Measurements from ENCODE around the gene CPA1. TPM values are rescaled to one million over a fixed set of nuclear protein-coding genes. Genes with fewer than 3 reads are reported as not detected.

The CPA1 gene
- total and polyA plus RNA-seq, 4 donors, result 0.27 to 0.77 (median 0.39) TPM

DNA sequence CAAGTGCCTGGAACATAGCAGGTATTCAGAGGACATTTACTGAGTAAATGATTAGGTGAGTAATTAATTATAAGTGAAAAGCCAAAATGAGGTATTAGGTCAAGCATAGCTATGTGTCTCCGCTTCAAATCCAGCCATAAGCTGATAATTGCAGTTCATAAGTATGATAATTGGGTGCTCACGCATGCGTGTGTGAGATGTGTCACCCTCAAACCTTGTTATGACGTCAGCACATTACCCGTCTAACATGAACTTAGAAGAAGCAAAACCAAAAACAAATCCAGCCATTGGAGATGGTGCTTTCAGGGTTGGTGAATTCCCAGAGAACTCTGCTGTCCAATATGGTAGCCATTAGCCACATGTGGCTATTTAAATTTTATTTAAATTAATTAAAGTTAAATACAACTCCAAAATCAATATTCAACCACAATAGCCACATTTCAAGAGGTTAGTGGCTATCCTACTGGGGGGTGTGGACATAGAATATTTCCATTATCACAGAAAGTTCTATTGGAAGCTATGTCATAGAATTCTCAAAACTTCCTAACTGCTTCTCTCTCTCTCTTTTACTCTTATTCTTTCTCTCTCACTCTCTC, 35.9 kb upstream of the CPA1 start, which contains the start of gene CPA5:
TSS of gene CPA5 (plus strand) at position 546 of the 596 bp plus-strand sequence. CDS start 1,670 bp downstream, outside the sequence.
- Histone ChIP-seq H3K9me3 (ENCODE audit: control insufficient read depth, insufficient read depth, low read length) (no peaks in the 10 kb centered on the region), H3K36me3 (ENCODE audit: control insufficient read depth, insufficient read depth, low read length) (no peaks in the 10 kb centered on the region), H3K4me1 (ENCODE audit: control insufficient read depth, insufficient read depth, low read length) (no peaks in the 10 kb centered on the region), H3K27me3 (ENCODE audit: control insufficient read depth, insufficient read depth, low read length) (no peaks in the 10 kb centered on the region), H3K4me3 (ENCODE audit: low read depth, low read length) (no peak within 1 kb of the TSS), H3K27ac (ENCODE audit: low read depth, low read length) (no peak within 1 kb of the TSS)
- WGBS (ENCODE audit: insufficient coverage), result no CpG with 5 or more reads among the region's 5 CpGs
- DNase-seq (ENCODE audit: low read depth in 4 of 6, low spot score in 6 of 6), result no peak

DNA sequence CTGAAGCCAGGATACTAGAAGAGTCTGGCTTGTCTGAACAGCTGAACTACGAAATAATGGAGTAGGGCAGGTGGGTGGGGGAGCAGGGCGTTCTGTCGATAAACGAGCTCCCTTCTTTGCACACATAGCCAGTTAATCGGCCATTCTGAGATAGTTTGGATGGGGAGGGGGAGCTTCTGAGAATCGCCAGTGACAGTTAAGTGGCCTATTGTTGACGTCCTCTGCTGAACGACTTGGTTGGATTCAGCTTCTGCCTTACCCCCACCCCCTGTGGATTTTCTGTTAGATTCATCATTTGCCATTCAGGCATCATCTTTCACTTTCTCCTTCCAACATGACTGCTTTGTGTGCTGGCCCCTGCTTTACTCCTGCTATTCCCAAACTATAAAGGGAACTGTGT, 35.2 kb upstream of the CPA1 start:
- no peak overlapping the region for H3K4me3 ChIP-seq (ENCODE audit: low read depth, low read length)

DNA sequence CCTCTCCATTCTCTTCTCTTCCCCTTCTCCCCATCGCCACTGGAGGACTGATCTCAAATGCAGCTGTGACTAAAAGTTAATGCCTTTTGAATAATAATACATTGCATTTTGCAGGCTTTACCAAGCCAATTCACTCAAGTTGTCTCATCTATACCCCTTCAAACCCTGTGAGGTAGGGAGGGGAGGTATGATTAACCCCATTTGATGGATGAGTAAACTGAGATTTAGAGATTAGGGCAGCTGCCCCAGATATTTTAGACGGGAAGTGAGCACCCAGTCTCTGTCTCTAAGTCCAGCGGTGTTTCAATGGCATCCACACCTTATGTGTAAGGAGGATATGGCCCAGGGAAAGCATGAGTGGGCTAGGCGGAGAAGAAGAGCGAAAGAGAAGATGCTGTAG, 34.6 kb upstream of the CPA1 start:
- WGBS (ENCODE audit: insufficient coverage), result 92% methylated on average over 4 of the region's 5 CpGs
- Histone ChIP-seq H3K27me3 (ENCODE audit: control insufficient read depth, insufficient read depth, low read length) (no peaks in the 10 kb centered on the region), H3K9me3 (ENCODE audit: control insufficient read depth, insufficient read depth, low read length) (no peaks in the 10 kb centered on the region), H3K4me3 (ENCODE audit: low read depth, low read length) (no peak overlapping the region), H3K36me3 (ENCODE audit: control insufficient read depth, insufficient read depth, low read length) (no peaks in the 10 kb centered on the region), H3K4me1 (ENCODE audit: control insufficient read depth, insufficient read depth, low read length) (peaks cover 10% of the 10 kb centered on the region), H3K27ac (ENCODE audit: low read depth, low read length) (no peak overlapping the region)
- no peak for DNase-seq (ENCODE audit: low read depth in 4 of 6, low spot score in 6 of 6)

More for the DNA sequence above, 35.2 kb upstream of the CPA1 start:
- H3K27me3 ChIP-seq (ENCODE audit: control insufficient read depth, insufficient read depth, low read length), result no peaks in the 10 kb centered on the region
- H3K4me1 ChIP-seq (ENCODE audit: control insufficient read depth, insufficient read depth, low read length), result peaks cover 5% of the 10 kb centered on the region
- DNase-seq (ENCODE audit: low read depth in 4 of 6, low spot score in 6 of 6), result peak in 2 of 6 donors; percentile 49 to 65
- no peak overlapping the region for H3K27ac ChIP-seq (ENCODE audit: low read depth, low read length)
- H3K9me3 ChIP-seq (ENCODE audit: control insufficient read depth, insufficient read depth, low read length), result no peaks in the 10 kb centered on the region
- H3K36me3 ChIP-seq (ENCODE audit: control insufficient read depth, insufficient read depth, low read length), result no peaks in the 10 kb centered on the region
- whole genome bisulfite sequencing (ENCODE audit: insufficient coverage), result 33% methylated on average over 1 of the region's 8 CpGs

- H3K36me3 ChIP-seq (ENCODE audit: control insufficient read depth, insufficient read depth, low read length), result no peaks in the 10 kb centered on the region
- H3K27me3 ChIP-seq (ENCODE audit: control insufficient read depth, insufficient read depth, low read length), result no peaks in the 10 kb centered on the region
- peaks cover 17% of the 10 kb centered on the region for H3K4me1 ChIP-seq (ENCODE audit: control insufficient read depth, insufficient read depth, low read length)
- no peak for DNase-seq (ENCODE audit: low read depth in 4 of 6, low spot score in 6 of 6)
- H3K4me3 ChIP-seq (ENCODE audit: low read depth, low read length), result no peak overlapping the region
- 98% methylated on average over 9 of the region's 10 CpGs for WGBS (ENCODE audit: insufficient coverage)
- no peak overlapping the region for H3K27ac ChIP-seq (ENCODE audit: low read depth, low read length)
- H3K9me3 ChIP-seq (ENCODE audit: control insufficient read depth, insufficient read depth, low read length), result no peaks in the 10 kb centered on the region
Measured at GRCh38 chr7:130346177-130346905, 34.0 kb upstream of the CPA1 start.

DNA sequence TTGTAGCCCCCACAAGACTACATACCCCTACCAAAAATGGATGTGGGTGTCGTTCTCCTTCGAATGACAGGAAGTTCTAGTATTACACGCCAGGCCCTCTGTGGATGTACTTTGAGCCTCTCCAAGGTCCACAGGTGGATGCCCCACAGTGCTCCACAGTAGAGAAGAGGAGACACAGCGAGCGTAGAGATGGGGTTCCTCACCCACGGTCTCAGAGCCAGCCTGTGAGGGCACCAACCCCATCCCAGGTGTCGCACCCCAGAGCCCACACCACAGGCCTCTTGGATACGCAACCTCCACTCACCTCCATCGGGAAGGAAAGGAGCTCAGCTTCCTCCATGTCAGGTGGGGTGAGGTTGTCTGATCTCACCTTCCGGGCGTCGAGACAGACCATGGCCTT, 33.4 kb upstream of the CPA1 start:
- H3K4me3 ChIP-seq (ENCODE audit: low read depth, low read length), result no peak overlapping the region
- WGBS (ENCODE audit: insufficient coverage), result 90% methylated on average over 7 of the region's 12 CpGs
- H3K9me3 ChIP-seq (ENCODE audit: control insufficient read depth, insufficient read depth, low read length), result no peaks in the 10 kb centered on the region
- no peaks in the 10 kb centered on the region for H3K36me3 ChIP-seq (ENCODE audit: control insufficient read depth, insufficient read depth, low read length)
- peaks cover 23% of the 10 kb centered on the region for H3K4me1 ChIP-seq (ENCODE audit: control insufficient read depth, insufficient read depth, low read length)
- no peak overlapping the region for H3K27ac ChIP-seq (ENCODE audit: low read depth, low read length)
- H3K27me3 ChIP-seq (ENCODE audit: control insufficient read depth, insufficient read depth, low read length), result no peaks in the 10 kb centered on the region
- DNase-seq (ENCODE audit: low read depth in 4 of 6, low spot score in 6 of 6), result no peak

GRCh38 chr7:130349911-130350782, 30.1 kb upstream of the CPA1 start:
- no peaks in the 10 kb centered on the region for H3K36me3 ChIP-seq (ENCODE audit: control insufficient read depth, insufficient read depth, low read length)
- DNase-seq (ENCODE audit: low read depth in 4 of 6, low spot score in 6 of 6), result peak in 1 of 6 donors; percentile 20
- H3K9me3 ChIP-seq (ENCODE audit: control insufficient read depth, insufficient read depth, low read length), result no peaks in the 10 kb centered on the region
- no peaks in the 10 kb centered on the region for H3K27me3 ChIP-seq (ENCODE audit: control insufficient read depth, insufficient read depth, low read length)
- H3K4me3 ChIP-seq (ENCODE audit: low read depth, low read length), result no peak overlapping the region
- peak overlapping the region; percentile 59 for H3K27ac ChIP-seq (ENCODE audit: low read depth, low read length)
- WGBS (ENCODE audit: insufficient coverage), result 61% methylated on average over 12 of the region's 16 CpGs
- H3K4me1 ChIP-seq (ENCODE audit: control insufficient read depth, insufficient read depth, low read length), result peaks cover 38% of the 10 kb centered on the region

DNA sequence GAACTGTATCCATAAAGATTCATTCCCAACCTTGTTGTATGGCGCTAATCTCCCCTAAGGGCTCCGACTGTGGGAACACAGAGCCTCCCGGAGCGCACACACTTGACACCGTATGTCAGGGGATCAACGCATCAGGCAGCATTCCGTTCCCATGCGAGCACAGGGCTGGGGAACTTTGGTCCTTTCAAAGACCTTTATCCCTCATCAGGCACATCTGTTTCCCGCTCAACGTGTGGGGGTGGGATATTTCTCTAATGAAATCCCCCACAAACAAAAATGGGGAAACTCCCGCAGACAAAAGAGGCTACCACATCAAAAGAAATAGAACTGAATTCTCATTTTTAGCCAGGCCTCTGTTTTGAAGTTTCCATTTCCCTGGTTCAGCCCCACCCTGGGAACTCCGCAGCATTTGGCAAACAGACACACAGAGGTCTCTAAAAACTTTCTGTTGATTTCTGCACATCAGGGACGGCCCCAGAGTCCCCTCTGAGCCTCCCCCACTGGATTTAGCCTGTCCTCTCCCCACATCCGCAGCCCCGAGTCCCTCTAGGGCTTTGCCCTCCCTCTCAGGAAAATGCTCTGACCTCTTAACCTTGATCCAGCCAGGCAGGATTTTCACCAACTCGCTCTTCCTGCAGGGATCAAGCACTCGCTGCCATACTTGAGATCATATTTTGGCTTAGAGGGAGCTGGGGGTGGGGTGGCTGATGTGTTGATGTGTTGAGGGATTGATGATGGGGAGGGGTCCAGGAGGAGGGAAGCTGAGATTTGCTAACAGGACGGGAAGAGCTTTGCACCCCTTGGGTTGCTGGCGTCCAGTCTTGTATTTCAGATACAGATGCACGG, 29.1 kb upstream of the CPA1 start:
- no peaks in the 10 kb centered on the region for H3K9me3 ChIP-seq (ENCODE audit: control insufficient read depth, insufficient read depth, low read length)
- H3K27ac ChIP-seq (ENCODE audit: low read depth, low read length), result peak overlapping the region; percentile 59
- 56% methylated on average over 14 of the region's 20 CpGs for WGBS (ENCODE audit: insufficient coverage)
- no peak overlapping the region for H3K4me3 ChIP-seq (ENCODE audit: low read depth, low read length)
- no peaks in the 10 kb centered on the region for H3K36me3 ChIP-seq (ENCODE audit: control insufficient read depth, insufficient read depth, low read length)
- H3K4me1 ChIP-seq (ENCODE audit: control insufficient read depth, insufficient read depth, low read length), result peaks cover 43% of the 10 kb centered on the region
- DNase-seq (ENCODE audit: low read depth in 4 of 6, low spot score in 6 of 6), result peak in 2 of 6 donors; percentile 43 to 65
- H3K27me3 ChIP-seq (ENCODE audit: control insufficient read depth, insufficient read depth, low read length), result no peaks in the 10 kb centered on the region

GRCh38 chr7:130351791-130352090, 28.6 kb upstream of the CPA1 start:
- H3K4me3 ChIP-seq (ENCODE audit: low read depth, low read length), result no peak overlapping the region
- no peaks in the 10 kb centered on the region for H3K9me3 ChIP-seq (ENCODE audit: control insufficient read depth, insufficient read depth, low read length)
- WGBS (ENCODE audit: insufficient coverage), result 9% methylated on average over 4 of the region's 6 CpGs
- peak in 1 of 6 donors; percentile 58 for DNase-seq (ENCODE audit: low read depth in 4 of 6, low spot score in 6 of 6)
- H3K27ac ChIP-seq (ENCODE audit: low read depth, low read length), result peak overlapping the region; percentile 59
- H3K27me3 ChIP-seq (ENCODE audit: control insufficient read depth, insufficient read depth, low read length), result no peaks in the 10 kb centered on the region
- H3K4me1 ChIP-seq (ENCODE audit: control insufficient read depth, insufficient read depth, low read length), result peaks cover 49% of the 10 kb centered on the region
- no peaks in the 10 kb centered on the region for H3K36me3 ChIP-seq (ENCODE audit: control insufficient read depth, insufficient read depth, low read length)

All from spinal cord (tissue), 10 donors.